Stimulated activated memory B cell treated with anti-CD40 and anti-IgM and Interleukin-4, amounts not matched to agents 10 μg/mL and 1 μg/mL and 100 μg/mL, for 72 hours (primary cell): ENCODE measurements around the gene TMEM182.

Experiments
- ATAC-seq: fragments of 150-1000 bp; cut with Tn5 transposase; 2 replicates; pipeline ENCODE4 v1.10.0; 2021
- H3K27ac Mint-ChIP-seq: one replicate; pipeline ENCODE4 v1.8.0; 2022; ENCODE audit warnings: mild to moderate bottlenecking, mixed read lengths
- H3K27me3 Mint-ChIP-seq: one replicate; pipeline ENCODE4 v1.8.0; 2022; ENCODE audit warnings: mixed read lengths
- H3K36me3 Mint-ChIP-seq: one replicate; pipeline ENCODE4 v1.8.0; 2022; ENCODE audit warnings: mixed read lengths
- H3K4me1 Mint-ChIP-seq: one replicate; pipeline ENCODE4 v1.8.0; 2022; ENCODE audit warnings: mixed read lengths
- H3K4me3 Mint-ChIP-seq: one replicate; pipeline ENCODE4 v1.8.0; 2022; ENCODE audit warnings: mild to moderate bottlenecking, moderate library complexity, mixed read lengths
- H3K9me3 Mint-ChIP-seq: one replicate; pipeline ENCODE4 v1.8.0; 2022; ENCODE audit warnings: mixed read lengths

TMEM182 gene

GRCh38 chr2:102783506-102784183 is 21.8 kb downstream of the TMEM182 start:
- no peaks in the 10 kb centered on the region for H3K9me3 Mint-ChIP-seq

DNA sequence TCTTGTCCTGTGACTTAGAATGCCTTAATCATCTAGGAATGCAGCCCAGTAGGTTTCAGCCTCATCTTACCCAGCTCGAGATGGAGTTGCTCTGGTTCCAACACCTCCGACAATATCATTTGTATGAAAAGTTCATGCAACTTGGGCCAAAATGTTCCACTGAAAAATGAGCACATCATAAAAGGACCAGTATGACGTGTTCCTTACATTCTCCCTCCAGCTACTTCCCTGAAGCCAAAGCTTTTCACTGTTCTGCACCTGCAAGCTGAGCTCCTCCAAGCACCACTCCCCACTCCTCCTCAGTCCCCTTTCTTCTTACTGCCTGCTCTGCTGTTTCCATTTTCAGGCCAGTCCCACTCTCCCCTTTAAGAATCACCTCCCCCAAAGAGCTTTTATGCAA is 23.1 kb downstream of the TMEM182 start:
- no peaks in the 10 kb centered on the region for H3K4me1 Mint-ChIP-seq
- H3K27ac Mint-ChIP-seq = no peak overlapping the region
- no peak overlapping the region for H3K4me3 Mint-ChIP-seq
- H3K36me3 Mint-ChIP-seq = peaks cover 35% of the 10 kb centered on the region
- ATAC-seq = no peak
- H3K9me3 Mint-ChIP-seq = no peaks in the 10 kb centered on the region
- no peaks in the 10 kb centered on the region for H3K27me3 Mint-ChIP-seq

More at GRCh38 chr2:102783506-102784183, 21.8 kb downstream of the TMEM182 start:
- no peaks in the 10 kb centered on the region for H3K27me3 Mint-ChIP-seq
- peaks cover 40% of the 10 kb centered on the region for H3K36me3 Mint-ChIP-seq
- no peak overlapping the region for H3K27ac Mint-ChIP-seq
- H3K4me1 Mint-ChIP-seq = no peaks in the 10 kb centered on the region
- no peak overlapping the region for H3K4me3 Mint-ChIP-seq
- no peak for ATAC-seq

- Mint-ChIP-seq H3K27me3 (no peaks in the 10 kb centered on the region), H3K4me3 (no peak overlapping the region), H3K36me3 (peaks cover 34% of the 10 kb centered on the region), H3K27ac (no peak overlapping the region), H3K9me3 (no peaks in the 10 kb centered on the region), H3K4me1 (no peaks in the 10 kb centered on the region)
- no peak for ATAC-seq
These were observed 26.5 kb downstream of the TMEM182 start for GRCh38 chr2:102788216-102788884.

GRCh38 chr2:102788885-102789260 is 27.0 kb downstream of the TMEM182 start:
- ATAC-seq = no peak
- Mint-ChIP-seq H3K4me1 (no peaks in the 10 kb centered on the region), H3K9me3 (no peaks in the 10 kb centered on the region), H3K36me3 (peaks cover 33% of the 10 kb centered on the region), H3K27ac (no peak overlapping the region), H3K27me3 (no peaks in the 10 kb centered on the region), H3K4me3 (no peak overlapping the region)

DNA sequence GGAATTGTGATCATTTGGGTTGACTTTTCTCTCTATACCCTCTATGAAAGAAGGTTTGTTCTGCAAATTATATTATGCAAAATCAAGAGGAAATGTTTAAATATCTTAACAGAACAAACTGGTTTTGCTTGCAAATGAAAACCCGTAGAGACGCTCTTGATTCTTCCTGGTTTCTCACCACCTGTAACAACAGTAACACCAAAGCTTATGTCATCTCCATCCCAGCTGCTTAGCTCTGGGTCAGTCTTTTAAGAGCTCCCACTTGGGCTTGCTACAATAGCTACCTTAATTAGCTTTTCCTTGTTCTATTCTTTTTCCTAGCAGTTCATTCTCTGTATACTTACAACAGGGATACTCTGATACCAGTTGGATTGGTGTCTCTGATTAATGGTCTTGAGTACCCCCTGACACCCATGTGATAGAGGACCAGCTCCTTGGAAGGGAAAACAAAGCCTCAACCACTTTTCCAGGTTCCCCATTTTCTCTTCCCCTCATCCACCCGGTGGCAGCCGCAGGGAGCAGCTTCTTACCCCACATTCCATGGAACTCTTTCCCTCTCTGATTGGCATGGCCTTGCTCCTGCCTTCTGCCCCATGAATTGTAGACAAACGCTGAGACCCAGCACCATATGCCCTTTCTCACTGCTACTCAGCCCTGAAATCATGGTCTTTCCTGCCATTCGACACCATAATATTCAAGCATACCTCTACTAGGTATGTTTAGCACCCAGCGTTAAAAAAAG is 27.7 kb downstream of the TMEM182 start:
- Mint-ChIP-seq H3K4me3 (no peak overlapping the region), H3K36me3 (peaks cover 31% of the 10 kb centered on the region), H3K27ac (no peak overlapping the region), H3K27me3 (no peaks in the 10 kb centered on the region), H3K4me1 (no peaks in the 10 kb centered on the region), H3K9me3 (no peaks in the 10 kb centered on the region)
- no peak for ATAC-seq

GRCh38 chr2:102790091-102790455 is 28.2 kb downstream of the TMEM182 start:
- Mint-ChIP-seq H3K4me3 (no peak overlapping the region), H3K9me3 (no peaks in the 10 kb centered on the region), H3K27ac (no peak overlapping the region), H3K4me1 (no peaks in the 10 kb centered on the region), H3K27me3 (no peaks in the 10 kb centered on the region), H3K36me3 (peaks cover 32% of the 10 kb centered on the region)
- no peak for ATAC-seq

GRCh38 chr2:102792568-102793208 is 30.9 kb downstream of the TMEM182 start:
- ATAC-seq = no peak
- Mint-ChIP-seq H3K27me3 (no peaks in the 10 kb centered on the region), H3K4me3 (no peak overlapping the region), H3K27ac (no peak overlapping the region), H3K9me3 (peaks cover 1% of the 10 kb centered on the region), H3K4me1 (no peaks in the 10 kb centered on the region), H3K36me3 (peaks cover 44% of the 10 kb centered on the region)

DNA sequence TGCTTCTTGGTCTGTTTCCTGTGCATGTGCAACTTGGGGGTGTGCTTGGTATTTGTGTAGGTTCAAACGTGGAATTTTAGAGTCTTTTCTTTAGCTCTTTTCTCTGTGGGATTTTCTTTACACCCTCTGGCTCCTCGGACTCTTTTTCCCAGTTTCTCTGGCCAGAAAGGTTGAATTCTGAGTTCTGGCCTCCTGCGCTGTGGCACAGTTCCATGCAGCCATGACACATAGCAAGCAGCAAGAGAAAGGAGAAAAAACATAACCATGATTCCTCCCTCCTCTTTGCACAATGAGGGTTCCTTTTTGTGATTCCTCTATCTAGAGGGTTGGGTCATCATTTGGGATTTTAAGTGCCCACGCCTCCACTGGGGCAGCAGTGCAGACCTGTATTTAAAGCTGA is 33.8 kb downstream of the TMEM182 start:
- Mint-ChIP-seq H3K27me3 (no peaks in the 10 kb centered on the region), H3K27ac (no peak overlapping the region), H3K4me3 (no peak overlapping the region), H3K4me1 (no peaks in the 10 kb centered on the region), H3K36me3 (peaks cover 67% of the 10 kb centered on the region), H3K9me3 (peaks cover 14% of the 10 kb centered on the region)
- ATAC-seq = no peak

DNA sequence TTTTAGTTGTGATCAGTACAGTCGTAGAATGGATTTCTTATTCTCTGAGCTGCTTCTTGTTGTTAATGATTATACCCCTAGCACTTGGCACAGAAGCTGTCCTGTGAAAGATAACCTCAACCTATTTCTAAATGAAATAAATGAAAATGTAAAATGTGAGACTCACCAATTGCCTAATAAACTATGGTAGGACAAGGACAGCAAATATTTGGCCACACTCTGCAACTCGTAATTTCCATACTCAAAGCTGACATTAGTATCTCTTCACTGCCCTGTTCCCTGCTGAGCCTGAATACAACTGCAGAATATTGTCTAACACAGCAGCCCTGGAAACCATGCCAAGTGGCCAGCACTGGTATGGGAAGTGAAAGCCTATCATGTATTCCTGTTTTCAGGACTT is 34.5 kb downstream of the TMEM182 start:
- Mint-ChIP-seq H3K27me3 (no peaks in the 10 kb centered on the region), H3K9me3 (peaks cover 19% of the 10 kb centered on the region), H3K4me3 (no peak overlapping the region), H3K27ac (no peak overlapping the region), H3K4me1 (no peaks in the 10 kb centered on the region), H3K36me3 (peaks cover 74% of the 10 kb centered on the region)
- no peak for ATAC-seq

GRCh38 chr2:102797486-102797885 is 35.7 kb downstream of the TMEM182 start:
- H3K4me3 Mint-ChIP-seq = no peak overlapping the region
- ATAC-seq = no peak
- no peaks in the 10 kb centered on the region for H3K27me3 Mint-ChIP-seq
- H3K36me3 Mint-ChIP-seq = peaks cover 85% of the 10 kb centered on the region
- H3K4me1 Mint-ChIP-seq = no peaks in the 10 kb centered on the region
- H3K9me3 Mint-ChIP-seq = peaks cover 27% of the 10 kb centered on the region
- no peak overlapping the region for H3K27ac Mint-ChIP-seq

GRCh38 chr2:102798181-102798580 is 36.4 kb downstream of the TMEM182 start:
- Mint-ChIP-seq H3K27ac (no peak overlapping the region), H3K36me3 (peaks cover 87% of the 10 kb centered on the region), H3K4me1 (peaks cover 3% of the 10 kb centered on the region), H3K9me3 (peaks cover 31% of the 10 kb centered on the region), H3K27me3 (no peaks in the 10 kb centered on the region), H3K4me3 (no peak overlapping the region)
- no peak for ATAC-seq

- peaks cover 90% of the 10 kb centered on the region for H3K36me3 Mint-ChIP-seq
- ATAC-seq = no peak
- H3K4me3 Mint-ChIP-seq = no peak overlapping the region
- H3K27me3 Mint-ChIP-seq = no peaks in the 10 kb centered on the region
- H3K9me3 Mint-ChIP-seq = peaks cover 32% of the 10 kb centered on the region
- no peak overlapping the region for H3K27ac Mint-ChIP-seq
- peaks cover 6% of the 10 kb centered on the region for H3K4me1 Mint-ChIP-seq
These were observed 39.4 kb downstream of the TMEM182 start for GRCh38 chr2:102801098-102801718.

GRCh38 chr2:102801858-102802699 is 40.2 kb downstream of the TMEM182 start:
- no peaks in the 10 kb centered on the region for H3K27me3 Mint-ChIP-seq
- H3K4me1 Mint-ChIP-seq = peaks cover 6% of the 10 kb centered on the region
- peaks cover 32% of the 10 kb centered on the region for H3K9me3 Mint-ChIP-seq
- H3K36me3 Mint-ChIP-seq = peaks cover 83% of the 10 kb centered on the region
- no peak overlapping the region for H3K4me3 Mint-ChIP-seq
- no peak overlapping the region for H3K27ac Mint-ChIP-seq
- no peak for ATAC-seq

- Mint-ChIP-seq H3K27me3 (no peaks in the 10 kb centered on the region), H3K9me3 (peaks cover 29% of the 10 kb centered on the region), H3K36me3 (peaks cover 71% of the 10 kb centered on the region), H3K4me3 (no peak overlapping the region), H3K27ac (no peak overlapping the region), H3K4me1 (peaks cover 6% of the 10 kb centered on the region)
- no peak for ATAC-seq
These were observed 41.4 kb downstream of the TMEM182 start for GRCh38 chr2:102803041-102803896.
